HFFc6 (cell line): ENCODE measurements around the gene ZFTA. TPM values are rescaled to one million over a fixed set of nuclear protein-coding genes. Genes with fewer than 3 reads are reported as not detected.
"Not testable (repeated sequence)": the region's sequence is repeated elsewhere in the genome, so short reads cannot be mapped to it uniquely, and the experiment has no call there.

Experiments
- DNase-seq: peaks from one replicate; pipeline ENCODE4 v3.0.0-alpha.2; 2018
- H3K27ac Mint-ChIP-seq: 2 replicates; pipeline ENCODE4 v1.8.0; 2020; ENCODE audit warnings: mild to moderate bottlenecking, mixed read lengths
- H3K27me3 Mint-ChIP-seq: 2 replicates; pipeline ENCODE4 v1.8.0; 2021; ENCODE audit warnings: mild to moderate bottlenecking, moderate library complexity, mixed read lengths; ENCODE audit not compliant: insufficient read depth
- H3K36me3 Mint-ChIP-seq: 2 replicates; pipeline ENCODE4 v1.8.0; 2021; ENCODE audit warnings: low read depth, mixed read lengths
- H3K4me1 Mint-ChIP-seq: 2 replicates; pipeline ENCODE4 v1.8.0; 2020; ENCODE audit warnings: low read depth, mixed read lengths
- H3K4me3 Mint-ChIP-seq: 2 replicates; pipeline ENCODE4 v1.8.0; 2020; ENCODE audit warnings: mild to moderate bottlenecking, moderate library complexity, mixed read lengths
- H3K9me3 Mint-ChIP-seq: 2 replicates; pipeline ENCODE4 v1.8.0; 2020; ENCODE audit warnings: mild to moderate bottlenecking, mixed read lengths
- total RNA-seq, 6 experiments: library from RNA; stranded (reverse); fragmentation: NEBNext Ultra II Directional; extraction: Animal tissue kit (Norgen Biotek cat#: 25700); gene quantifications; 2 replicates in 1 of 6; 3 replicates in 5 of 6; pipeline ENCODE4 v1.2.3, GENCODE V29; 2021
- TF ChIP-seq, protein P1 (sequence below): fragments of 200-600 bp; sonication (generic); IDR thresholded peaks from 2 replicates; pipeline ENCODE4 v1.5.0; 2021; ENCODE audit warnings: antibody characterized with exemption, mild to moderate bottlenecking

The ZFTA gene
- total RNA-seq, 6 experiments from 2014 or later = 18.4 to 21.0 (median 19.5) TPM

DNA sequence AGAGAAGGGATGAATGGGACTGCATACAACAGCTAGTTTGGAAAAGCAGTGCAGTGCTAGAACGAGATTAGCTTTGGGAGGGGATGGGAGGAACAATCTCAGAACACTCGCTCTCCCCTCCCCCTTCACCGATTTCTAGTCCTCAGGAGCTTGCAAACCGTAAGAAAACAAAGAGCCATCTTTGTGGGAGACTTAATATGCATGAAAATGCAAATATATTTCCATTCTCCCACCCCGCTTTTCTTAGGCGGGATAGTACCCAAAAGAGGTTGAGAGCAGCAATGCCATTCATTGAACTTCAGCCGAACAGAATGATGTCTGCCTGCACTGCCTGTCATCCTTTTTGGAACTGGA lies 45.8 kb upstream of the ZFTA start:
- Mint-ChIP-seq H3K27ac (peak overlapping the region; percentile 57), H3K36me3 (peaks cover 14% of the 10 kb centered on the region), H3K9me3 (no peaks in the 10 kb centered on the region), H3K4me3 (peak overlapping the region; percentile 92), H3K27me3 (no peaks in the 10 kb centered on the region; the same call in 1 of the 2 replicates), H3K4me1 (peaks cover 39% of the 10 kb centered on the region)
- no peak for DNase-seq
- TF ChIP-seq, protein P1, sequence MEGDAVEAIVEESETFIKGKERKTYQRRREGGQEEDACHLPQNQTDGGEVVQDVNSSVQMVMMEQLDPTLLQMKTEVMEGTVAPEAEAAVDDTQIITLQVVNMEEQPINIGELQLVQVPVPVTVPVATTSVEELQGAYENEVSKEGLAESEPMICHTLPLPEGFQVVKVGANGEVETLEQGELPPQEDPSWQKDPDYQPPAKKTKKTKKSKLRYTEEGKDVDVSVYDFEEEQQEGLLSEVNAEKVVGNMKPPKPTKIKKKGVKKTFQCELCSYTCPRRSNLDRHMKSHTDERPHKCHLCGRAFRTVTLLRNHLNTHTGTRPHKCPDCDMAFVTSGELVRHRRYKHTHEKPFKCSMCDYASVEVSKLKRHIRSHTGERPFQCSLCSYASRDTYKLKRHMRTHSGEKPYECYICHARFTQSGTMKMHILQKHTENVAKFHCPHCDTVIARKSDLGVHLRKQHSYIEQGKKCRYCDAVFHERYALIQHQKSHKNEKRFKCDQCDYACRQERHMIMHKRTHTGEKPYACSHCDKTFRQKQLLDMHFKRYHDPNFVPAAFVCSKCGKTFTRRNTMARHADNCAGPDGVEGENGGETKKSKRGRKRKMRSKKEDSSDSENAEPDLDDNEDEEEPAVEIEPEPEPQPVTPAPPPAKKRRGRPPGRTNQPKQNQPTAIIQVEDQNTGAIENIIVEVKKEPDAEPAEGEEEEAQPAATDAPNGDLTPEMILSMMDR = no peak

DNA sequence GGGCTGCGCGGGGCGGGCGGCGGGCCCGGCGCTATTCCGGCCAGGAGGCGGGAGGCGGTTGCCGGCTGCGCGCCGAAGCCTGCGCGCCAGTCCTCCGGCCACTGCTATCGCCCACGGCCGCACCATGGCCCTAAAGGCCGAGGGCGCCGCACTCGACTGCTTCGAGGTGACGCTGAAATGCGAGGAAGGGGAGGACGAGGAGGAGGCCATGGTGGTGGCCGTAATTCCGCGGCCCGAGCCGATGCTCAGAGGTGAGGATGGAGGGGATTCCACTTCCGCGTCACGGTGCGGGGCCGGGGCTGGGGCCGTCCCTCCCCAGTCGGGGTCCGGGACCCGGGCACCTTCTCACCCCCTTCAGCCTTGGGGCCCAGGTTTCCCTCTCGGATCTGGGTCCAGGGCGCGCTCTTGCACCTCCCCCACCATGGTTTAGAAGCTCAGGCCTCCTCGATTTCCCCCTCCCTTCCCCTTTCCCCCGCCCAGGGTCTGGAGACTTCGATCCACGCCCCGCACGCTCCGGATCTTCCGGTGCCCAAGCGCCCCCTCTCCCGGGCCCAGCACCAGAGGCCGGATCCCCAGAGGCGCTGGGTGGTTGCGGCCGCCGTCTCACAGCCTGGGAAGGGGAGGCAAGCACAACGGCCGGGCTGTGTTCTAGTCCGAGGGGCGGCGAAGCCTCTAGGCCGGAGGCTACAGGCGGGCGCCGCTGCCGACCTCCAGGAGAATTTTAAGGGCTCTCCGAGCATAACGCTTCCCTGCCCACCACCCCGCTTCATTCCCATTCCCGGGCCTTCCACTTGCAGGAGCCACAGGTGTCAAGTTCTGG lies 45.2 kb upstream of the ZFTA start:
- Mint-ChIP-seq H3K4me1 (peaks cover 39% of the 10 kb centered on the region), H3K36me3 (peaks cover 14% of the 10 kb centered on the region), H3K27me3 (no peaks in the 10 kb centered on the region; the same call in 1 of the 2 replicates), H3K9me3 (no peaks in the 10 kb centered on the region), H3K27ac (peak overlapping the region; percentile 57), H3K4me3 (peak overlapping the region; percentile 92)
- TF ChIP-seq, protein P1 = no peak; the same call in 1 of the 2 replicates
- no peak for DNase-seq

DNA sequence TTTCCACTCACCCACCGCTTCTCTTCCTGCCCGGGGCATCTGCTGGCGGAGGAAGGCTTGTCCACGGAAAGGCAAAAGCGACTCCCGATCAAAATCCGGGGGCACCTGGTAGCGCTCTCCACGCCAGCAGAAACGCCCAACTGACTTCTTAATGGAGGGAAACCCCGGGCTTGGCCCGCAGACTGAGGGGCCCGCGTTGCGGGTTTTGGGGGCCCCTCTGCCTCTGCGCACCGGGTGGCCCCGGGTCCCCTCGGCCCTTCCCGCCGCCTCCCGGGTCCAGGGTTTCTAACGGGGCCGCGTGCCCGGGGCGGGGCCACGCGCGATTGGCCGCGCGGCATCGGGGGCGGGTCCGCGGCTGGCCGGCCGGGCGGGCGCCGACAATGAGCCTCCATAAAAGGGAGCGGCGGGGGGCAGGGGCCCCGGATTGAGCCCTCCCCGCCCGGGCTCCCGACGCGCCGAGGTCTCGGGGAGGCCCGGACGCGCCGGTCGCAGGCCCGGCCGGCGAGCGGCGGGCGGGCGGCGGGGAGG lies 44.5 kb upstream of the ZFTA start, which contains the start of gene SPINDOC:
TSS of gene SPINDOC (plus strand) at position 422 of the 528 bp plus-strand sequence. CDS start 231 bp downstream, outside the sequence.
- peak within 1 kb of the TSS; percentile 74 for H3K27ac Mint-ChIP-seq
- peaks cover 39% of the 10 kb centered on the region for H3K4me1 Mint-ChIP-seq
- H3K9me3 Mint-ChIP-seq = no peaks in the 10 kb centered on the region
- peak; percentile 45 for DNase-seq
- H3K4me3 Mint-ChIP-seq = peak within 1 kb of the TSS; percentile 92
- TF ChIP-seq, protein P1 = no peak
- no peaks in the 10 kb centered on the region; the same call in 1 of the 2 replicates for H3K27me3 Mint-ChIP-seq
- H3K36me3 Mint-ChIP-seq = peaks cover 14% of the 10 kb centered on the region

DNA sequence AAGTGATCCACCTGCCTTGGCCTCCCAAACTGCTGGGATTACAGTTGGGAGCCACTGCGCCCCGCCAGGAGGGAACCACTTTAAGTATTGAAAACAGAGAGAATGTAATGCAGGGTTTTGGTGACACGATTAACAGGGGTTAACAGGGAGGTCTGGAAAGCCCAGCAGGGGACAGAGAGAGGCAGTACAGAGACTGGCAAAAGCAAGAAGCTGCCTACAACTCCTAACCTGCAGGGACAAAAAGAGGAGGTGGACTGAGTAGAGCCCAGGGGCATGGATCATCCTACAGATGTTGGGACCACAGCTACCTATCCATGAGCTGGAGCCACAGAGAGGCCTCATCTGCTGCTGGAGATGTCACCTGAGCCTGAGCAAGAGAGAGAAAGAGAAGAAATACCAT lies 42.9 kb upstream of the ZFTA start:
- H3K27ac Mint-ChIP-seq = no peak overlapping the region
- H3K27me3 Mint-ChIP-seq = no peaks in the 10 kb centered on the region; the same call in 1 of the 2 replicates
- no peak overlapping the region for H3K4me3 Mint-ChIP-seq
- H3K4me1 Mint-ChIP-seq = peaks cover 37% of the 10 kb centered on the region
- TF ChIP-seq, protein P1 = no peak
- no peaks in the 10 kb centered on the region for H3K9me3 Mint-ChIP-seq
- DNase-seq = no peak
- H3K36me3 Mint-ChIP-seq = peaks cover 13% of the 10 kb centered on the region

DNA sequence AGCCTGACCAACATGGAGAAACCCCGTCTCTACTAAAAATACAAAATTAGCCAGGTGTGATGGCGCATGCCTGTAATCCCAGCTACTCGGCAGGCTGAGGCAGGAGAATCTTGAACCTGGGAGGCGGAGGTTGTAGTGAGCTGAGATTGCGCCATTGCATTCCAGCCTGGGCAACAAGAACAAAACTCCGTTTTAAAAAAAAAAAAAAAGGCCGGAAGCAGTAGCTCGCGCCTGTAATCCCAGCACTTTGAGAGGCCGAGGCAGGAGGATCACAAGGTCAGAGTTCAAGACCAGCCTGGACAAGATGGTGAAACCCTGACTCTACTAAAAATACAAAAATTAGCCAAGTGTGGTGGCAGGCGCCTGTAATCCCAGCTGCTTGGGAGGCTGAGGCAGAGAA lies 41.8 kb upstream of the ZFTA start:
- H3K27ac Mint-ChIP-seq, DNase-seq, H3K27me3 Mint-ChIP-seq, H3K36me3 Mint-ChIP-seq, H3K4me3 Mint-ChIP-seq, H3K9me3 Mint-ChIP-seq: not testable (repeated sequence)
- peaks cover 26% of the 10 kb centered on the region for H3K4me1 Mint-ChIP-seq

DNA sequence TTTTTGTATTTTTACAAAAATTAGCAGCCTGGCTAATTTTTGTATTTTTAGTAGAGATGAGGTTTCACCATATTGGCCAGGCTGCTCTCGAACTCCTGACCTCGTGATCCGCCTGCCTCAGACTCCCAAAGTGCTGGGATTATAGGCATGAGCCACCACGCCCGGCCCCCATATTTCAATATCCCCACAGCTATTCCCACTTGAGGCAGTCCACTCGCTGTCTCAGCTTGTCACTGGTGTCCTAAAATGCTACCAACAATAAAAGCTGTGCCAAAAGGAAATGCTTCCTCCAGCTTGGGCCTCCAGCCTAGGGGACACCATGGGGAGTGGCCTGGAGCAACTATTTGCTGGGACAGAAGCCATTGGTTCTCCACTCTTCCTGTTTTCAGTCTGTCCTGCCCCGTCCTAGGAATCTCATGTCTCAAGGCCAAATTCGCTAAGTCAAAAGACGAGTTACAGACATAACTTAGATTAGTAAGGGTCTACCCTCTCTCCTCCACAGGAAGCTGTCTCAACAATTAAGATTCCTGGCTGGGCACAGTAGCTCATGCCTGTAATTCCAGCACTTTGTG lies 37.4 kb upstream of the ZFTA start:
- Mint-ChIP-seq H3K4me3 (no peak overlapping the region), H3K4me1 (peaks cover 11% of the 10 kb centered on the region), H3K27me3 (no peaks in the 10 kb centered on the region), H3K9me3 (no peaks in the 10 kb centered on the region), H3K27ac (no peak overlapping the region), H3K36me3 (no peaks in the 10 kb centered on the region)
- DNase-seq = no peak
- TF ChIP-seq, protein P1 = no peak
